Endothelial cell of umbilical vein (primary cell): ENCODE data around the gene RING1. TPM values are rescaled to one million over a fixed set of nuclear protein-coding genes. Genes with fewer than 3 reads are reported as not detected.

ENCODE experiments used
- BruUV-seq: library from RNA; stranded (reverse); fragments of 400-500 nt; replicated peaks from 2 replicates; lab custom pipeline; 2021; lab: Mats Ljungman, UMichigan
- CTCF ChIA-PET: fragments of 300-600, 350-600 bp; sonication (Branson Sonifier 250); formaldehyde crosslinking; loops from one replicate; lab custom pipeline; 2021; ENCODE audit warnings: antibody characterized with exemption, inconsistent platforms; lab: Charles Lee
- POLR2A ChIA-PET: fragments of 300-600, 350-600 bp; sonication (Branson Sonifier 250); formaldehyde crosslinking; loops from one replicate; lab custom pipeline; 2021; ENCODE audit warnings: antibody characterized with exemption, inconsistent platforms; lab: Charles Lee
- DNase-seq: peaks from one replicate; pipeline ENCODE4 v3.0.0-alpha.2; 2011; ENCODE audit warnings: low read depth, low spot score
- FAIRE-seq: peaks from 2 replicates; lab custom pipeline; 2011; peaks lifted over from hg19 to GRCh38; lab: Jason Lieb, UNC
- H2AFZ ChIP-seq: 2 replicates; pipeline ENCODE4 v1.6.0; 2012; ENCODE audit warnings: low read depth, low read length, control low read depth, inconsistent platforms
- H3K27ac ChIP-seq: 2 replicates; pipeline ENCODE4 v1.5.1; 2011; ENCODE audit warnings: low read depth, mild to moderate bottlenecking, control low read depth, low read length, moderate library complexity; ENCODE audit not compliant: insufficient read depth
- H3K27me3 ChIP-seq, 2 experiments: 2 replicates each; pipeline versions ENCODE4 v1.6.0 to v1.6.1; 2011; ENCODE audit warnings: low read length in 2 of 2, mixed read lengths in 1 of 2; ENCODE audit not compliant: control insufficient read depth in 2 of 2, insufficient read depth in 2 of 2
- H3K36me3 ChIP-seq, 2 experiments: 2 replicates in 1 of 2; 3 replicates in 1 of 2; pipeline ENCODE4 v1.5.1; 2011; ENCODE audit warnings: low read length in 2 of 2, mild to moderate bottlenecking in 1 of 2, moderate library complexity in 1 of 2; ENCODE audit not compliant: control insufficient read depth in 2 of 2, insufficient read depth in 2 of 2; ENCODE audit errors: extremely low read depth in 1 of 2
- H3K4me1 ChIP-seq: 3 replicates; pipeline ENCODE4 v1.5.1; 2011; ENCODE audit warnings: mild to moderate bottlenecking, low read length; ENCODE audit not compliant: control insufficient read depth, insufficient read depth; ENCODE audit errors: extremely low read depth
- H3K4me2 ChIP-seq: 2 replicates; pipeline ENCODE4 v1.6.1; 2011; ENCODE audit warnings: low read length, control low read depth, mixed read lengths; ENCODE audit not compliant: insufficient read depth
- H3K4me3 ChIP-seq, 3 experiments: fragments of 200-600 bp in 1 of 3; sonication (generic), shearing (Covaris generic) in 1 of 3; replicated peaks in 1 of 3; 2 replicates each; pipeline ENCODE4 v1.5.1; 2011 to 2016; ENCODE audit warnings: control low read depth in 3 of 3, low read length in 3 of 3, mild to moderate bottlenecking in 2 of 3, inconsistent platforms in 1 of 3, low read depth in 1 of 3, moderate library complexity in 1 of 3; ENCODE audit not compliant: insufficient read depth in 1 of 3
- H3K79me2 ChIP-seq: 2 replicates; pipeline ENCODE4 v1.6.0; 2012; ENCODE audit warnings: low read length, inconsistent platforms; ENCODE audit not compliant: control insufficient read depth, insufficient read depth
- H3K9ac ChIP-seq: replicated peaks from 2 replicates; pipeline ENCODE3; 2011; ENCODE audit warnings: low read length, control low read depth; ENCODE audit not compliant: insufficient read depth; ENCODE audit errors: extremely low read depth
- H3K9me1 ChIP-seq: replicated peaks from 3 replicates; pipeline ENCODE4 v1.6.0; 2011; ENCODE audit warnings: mild to moderate bottlenecking, low read length; ENCODE audit not compliant: control insufficient read depth, insufficient read depth; ENCODE audit errors: extremely low read depth
- H3K9me3 ChIP-seq: replicated peaks from 2 replicates; pipeline ENCODE4 v1.5.1; 2012; ENCODE audit warnings: low read length, inconsistent platforms; ENCODE audit not compliant: control insufficient read depth, insufficient read depth
- H4K20me1 ChIP-seq: replicated peaks from 2 replicates; pipeline ENCODE3; 2011; ENCODE audit warnings: mild to moderate bottlenecking, low read length; ENCODE audit not compliant: control insufficient read depth, insufficient read depth; ENCODE audit errors: extremely low read depth
- EZH2 ChIP-seq: IDR thresholded peaks from 2 replicates; pipeline ENCODE4 v1.6.1; 2012; ENCODE audit warnings: borderline replicate concordance, low read depth, mild to moderate bottlenecking, moderate library complexity, low read length, inconsistent platforms; ENCODE audit not compliant: severe bottlenecking
- GATA2 ChIP-seq: IDR thresholded peaks from 2 replicates; pipeline ENCODE4 v1.7.0; 2011; ENCODE audit warnings: low read depth, mild to moderate bottlenecking, moderate library complexity, mixed read lengths, low read length; ENCODE audit not compliant: insufficient read length, insufficient read depth
- POLR2AphosphoS5 ChIP-seq: IDR thresholded peaks from 2 replicates; pipeline ENCODE4 v1.6.1; 2012; ENCODE audit warnings: low read depth, mild to moderate bottlenecking, control low read depth, low read length, moderate library complexity; ENCODE audit not compliant: insufficient read depth
- dilution Hi-C: fragments of 300-500 bp; cut with MboI; formaldehyde crosslinking; loops from one replicate; pipeline ENCODE4 v1.15.0; 2019; ENCODE audit warnings: low sequenced_read_pairs; ENCODE audit not compliant: extremely low pct_ligation_motif_present
- intact Hi-C: fragments of 100-400 bp; cut with micrococcal nuclease; formaldehyde crosslinking; loops from one replicate; pipeline ENCODE4 v1.10.0; 2022
- polyA plus RNA-seq, 4 experiments: library from polyadenylated mRNA; depleted of rRNA in 3 of 4; stranded (reverse) in 3 of 4; unstranded in 1 of 4; fragments of >200 nt; gene quantifications; 2 replicates each; pipeline versions ENCODE4 v1.2.1 to v1.2.3, GENCODE V29; 2011 to 2012; ENCODE audit warnings: missing spikeins in 1 of 4
- total RNA-seq: library from RNA; stranded (reverse); gene quantifications from 2 replicates; pipeline ENCODE4 v1.2.3, GENCODE V29; 2021
- TF ChIP-seq, protein P1 (sequence below), 2 donors: IDR thresholded peaks; 1 replicate in 1 of 2; 2 replicates in 1 of 2; pipeline ENCODE4 v1.5.1; 2011; ENCODE audit warnings: low read length in 2 of 2, mild to moderate bottlenecking in 2 of 2, moderate library complexity in 2 of 2, control low read depth in 1 of 2, inconsistent platforms in 1 of 2, low read depth in 1 of 2; ENCODE audit not compliant: insufficient read depth in 1 of 2; ENCODE audit errors: extremely low read depth in 1 of 2

RING1 gene
- total and polyA plus RNA-seq, 2 donors (not counting 3 experiments of a cell fraction or from before 2014, with no cell fraction given) = 26.8 to 27.9 TPM

DNA sequence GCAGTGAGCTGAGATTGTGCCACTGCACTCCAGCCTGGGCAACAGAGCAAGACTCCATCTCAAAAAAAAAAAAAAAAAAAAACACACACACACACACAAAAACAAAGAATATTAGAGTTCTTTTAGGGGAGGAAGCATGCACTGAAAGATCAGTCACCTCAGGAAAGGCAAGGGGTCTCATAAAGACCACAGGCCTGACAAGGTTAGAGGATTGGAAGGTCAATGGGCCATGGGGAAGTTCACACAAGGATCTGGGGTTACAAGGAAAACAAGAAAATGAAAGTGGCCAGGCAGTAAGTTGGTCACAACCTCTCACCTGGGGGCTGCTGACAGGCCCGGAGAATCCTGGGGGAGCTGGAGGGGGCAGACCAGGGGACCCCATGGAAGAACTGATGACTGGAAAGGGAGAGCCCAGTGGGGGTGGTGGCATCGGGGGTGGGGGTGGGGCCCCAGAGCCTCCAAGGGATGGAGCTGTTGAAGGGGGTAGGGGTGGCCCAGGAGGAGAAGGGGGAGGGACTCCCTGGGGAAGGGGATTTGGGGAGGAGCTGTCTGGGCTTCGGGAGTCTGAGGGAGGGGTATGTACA is 9.4 kb upstream of the RING1 start:
- H3K9ac ChIP-seq = no peak overlapping the region
- POLR2A ChIA-PET = no interaction called here

More for the DNA sequence above, 9.4 kb upstream of the RING1 start:
- DNase-seq (no peak), FAIRE-seq (no peak)
- H3K4me1 ChIP-seq = peaks cover 20% of the 10 kb centered on the region
- peak overlapping the region; percentile 93 for H3K4me2 ChIP-seq
- H2AFZ ChIP-seq = no peak overlapping the region
- TF ChIP-seq, protein P1, sequence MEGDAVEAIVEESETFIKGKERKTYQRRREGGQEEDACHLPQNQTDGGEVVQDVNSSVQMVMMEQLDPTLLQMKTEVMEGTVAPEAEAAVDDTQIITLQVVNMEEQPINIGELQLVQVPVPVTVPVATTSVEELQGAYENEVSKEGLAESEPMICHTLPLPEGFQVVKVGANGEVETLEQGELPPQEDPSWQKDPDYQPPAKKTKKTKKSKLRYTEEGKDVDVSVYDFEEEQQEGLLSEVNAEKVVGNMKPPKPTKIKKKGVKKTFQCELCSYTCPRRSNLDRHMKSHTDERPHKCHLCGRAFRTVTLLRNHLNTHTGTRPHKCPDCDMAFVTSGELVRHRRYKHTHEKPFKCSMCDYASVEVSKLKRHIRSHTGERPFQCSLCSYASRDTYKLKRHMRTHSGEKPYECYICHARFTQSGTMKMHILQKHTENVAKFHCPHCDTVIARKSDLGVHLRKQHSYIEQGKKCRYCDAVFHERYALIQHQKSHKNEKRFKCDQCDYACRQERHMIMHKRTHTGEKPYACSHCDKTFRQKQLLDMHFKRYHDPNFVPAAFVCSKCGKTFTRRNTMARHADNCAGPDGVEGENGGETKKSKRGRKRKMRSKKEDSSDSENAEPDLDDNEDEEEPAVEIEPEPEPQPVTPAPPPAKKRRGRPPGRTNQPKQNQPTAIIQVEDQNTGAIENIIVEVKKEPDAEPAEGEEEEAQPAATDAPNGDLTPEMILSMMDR (IDR thresholded peaks at IDR 0.05; ENCODE audit: extremely low read depth in 1 of 2, insufficient read depth in 1 of 2, low read depth in 1 of 2, low read length in 2 of 2) = no peak
- TF ChIP-seq EZH2 (no peak), POLR2AphosphoS5 (no peak), GATA2 (no peak)
- H3K9me3 ChIP-seq = no peaks in the 10 kb centered on the region
- CTCF ChIA-PET = interaction anchor here (1.3 to 1.9 kb wide), 4 partner anchors 23 to 214 kb away, joined by 3 to 10 read pairs (median 5); no protein-coding TSS in a partner anchor
- H3K36me3 ChIP-seq = peaks cover 12 to 42% of the 10 kb centered on the region in 2 experiments
- H4K20me1 ChIP-seq = no peaks in the 10 kb centered on the region
- no peak overlapping the region for H3K27ac ChIP-seq
- dilution Hi-C loops (no loop called here), intact Hi-C loops (no loop called here)
- no peaks in the 10 kb centered on the region for H3K27me3 ChIP-seq
- peak overlapping the region in 2 of 3 experiments; percentile 75 to 89 for H3K4me3 ChIP-seq
- no peaks in the 10 kb centered on the region for H3K9me1 ChIP-seq
- no TSS peak for BruUV-seq
- peaks cover 40% of the 10 kb centered on the region for H3K79me2 ChIP-seq
